Loucy (cell line): Measurements from ENCODE around the gene OS9.

Experiments
- EZH2phosphoT487 ChIP-seq: fragments of 200-600 bp; IDR thresholded peaks from 2 replicates; pipeline ENCODE4 v1.6.1; 2018; ENCODE audit warnings: antibody characterized with exemption, mild to moderate bottlenecking, moderate library complexity, borderline replicate concordance
- TF ChIP-seq, protein P1 (sequence below): fragments of 200-600 bp; sonication (generic); conservative IDR thresholded peaks from 2 replicates; pipeline ENCODE4 v1.5.1; 2014; ENCODE audit warnings: mild to moderate bottlenecking, antibody characterized with exemption, low read length

DNA sequence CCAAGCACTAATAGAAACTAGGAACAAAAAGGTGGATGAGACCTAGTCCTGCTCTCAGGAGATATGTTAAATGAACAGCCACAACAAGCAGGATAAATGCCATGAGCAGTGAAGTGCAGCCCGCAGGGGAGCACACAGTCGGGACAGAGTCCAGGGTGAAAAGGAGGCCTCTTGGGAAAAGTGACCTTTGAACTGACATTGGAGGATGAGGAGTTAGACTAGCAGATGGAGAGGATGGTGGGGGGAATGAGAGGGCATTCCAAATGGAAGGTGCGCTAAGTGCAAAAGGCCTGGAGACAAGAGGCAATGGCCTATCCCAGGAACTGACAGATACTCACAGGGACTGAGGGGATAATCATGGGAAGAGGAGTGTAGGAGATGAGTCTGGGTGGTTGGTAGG, 4.5 kb downstream of the OS9 start:
- TF ChIP-seq, protein P1, sequence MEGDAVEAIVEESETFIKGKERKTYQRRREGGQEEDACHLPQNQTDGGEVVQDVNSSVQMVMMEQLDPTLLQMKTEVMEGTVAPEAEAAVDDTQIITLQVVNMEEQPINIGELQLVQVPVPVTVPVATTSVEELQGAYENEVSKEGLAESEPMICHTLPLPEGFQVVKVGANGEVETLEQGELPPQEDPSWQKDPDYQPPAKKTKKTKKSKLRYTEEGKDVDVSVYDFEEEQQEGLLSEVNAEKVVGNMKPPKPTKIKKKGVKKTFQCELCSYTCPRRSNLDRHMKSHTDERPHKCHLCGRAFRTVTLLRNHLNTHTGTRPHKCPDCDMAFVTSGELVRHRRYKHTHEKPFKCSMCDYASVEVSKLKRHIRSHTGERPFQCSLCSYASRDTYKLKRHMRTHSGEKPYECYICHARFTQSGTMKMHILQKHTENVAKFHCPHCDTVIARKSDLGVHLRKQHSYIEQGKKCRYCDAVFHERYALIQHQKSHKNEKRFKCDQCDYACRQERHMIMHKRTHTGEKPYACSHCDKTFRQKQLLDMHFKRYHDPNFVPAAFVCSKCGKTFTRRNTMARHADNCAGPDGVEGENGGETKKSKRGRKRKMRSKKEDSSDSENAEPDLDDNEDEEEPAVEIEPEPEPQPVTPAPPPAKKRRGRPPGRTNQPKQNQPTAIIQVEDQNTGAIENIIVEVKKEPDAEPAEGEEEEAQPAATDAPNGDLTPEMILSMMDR = no peak
- TF ChIP-seq EZH2phosphoT487 = no peak
